ENCODE measurements around the gene MEGF6.

Gene MEGF6

DNA sequence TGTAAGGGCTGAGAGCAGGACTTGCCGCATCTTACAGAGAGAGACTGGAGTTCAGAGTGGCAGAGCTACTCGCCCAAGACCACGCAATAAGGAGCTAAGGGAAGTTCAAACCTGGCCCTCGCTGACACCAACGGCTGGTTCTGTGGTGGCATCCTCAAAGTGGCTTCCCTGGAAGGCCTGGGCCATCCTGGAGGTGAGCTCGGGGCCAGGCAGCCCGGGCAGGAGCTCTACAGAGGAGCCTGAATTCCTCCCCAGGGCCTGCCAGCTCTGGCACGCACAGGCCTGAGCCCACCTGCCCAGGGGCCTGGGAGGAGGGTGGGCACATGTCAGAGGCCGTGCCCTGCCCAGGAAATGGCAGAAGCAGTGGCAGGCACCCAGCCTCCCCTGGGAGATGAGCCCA, 68.6 kb downstream of the MEGF6 start:
- no peak overlapping the region for H3K27ac ChIP-seq
- TF ChIP-seq, protein P1, sequence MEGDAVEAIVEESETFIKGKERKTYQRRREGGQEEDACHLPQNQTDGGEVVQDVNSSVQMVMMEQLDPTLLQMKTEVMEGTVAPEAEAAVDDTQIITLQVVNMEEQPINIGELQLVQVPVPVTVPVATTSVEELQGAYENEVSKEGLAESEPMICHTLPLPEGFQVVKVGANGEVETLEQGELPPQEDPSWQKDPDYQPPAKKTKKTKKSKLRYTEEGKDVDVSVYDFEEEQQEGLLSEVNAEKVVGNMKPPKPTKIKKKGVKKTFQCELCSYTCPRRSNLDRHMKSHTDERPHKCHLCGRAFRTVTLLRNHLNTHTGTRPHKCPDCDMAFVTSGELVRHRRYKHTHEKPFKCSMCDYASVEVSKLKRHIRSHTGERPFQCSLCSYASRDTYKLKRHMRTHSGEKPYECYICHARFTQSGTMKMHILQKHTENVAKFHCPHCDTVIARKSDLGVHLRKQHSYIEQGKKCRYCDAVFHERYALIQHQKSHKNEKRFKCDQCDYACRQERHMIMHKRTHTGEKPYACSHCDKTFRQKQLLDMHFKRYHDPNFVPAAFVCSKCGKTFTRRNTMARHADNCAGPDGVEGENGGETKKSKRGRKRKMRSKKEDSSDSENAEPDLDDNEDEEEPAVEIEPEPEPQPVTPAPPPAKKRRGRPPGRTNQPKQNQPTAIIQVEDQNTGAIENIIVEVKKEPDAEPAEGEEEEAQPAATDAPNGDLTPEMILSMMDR (IDR thresholded peaks at IDR 0.05) = no peak
- no peak for TF ChIP-seq ZFX (IDR thresholded peaks at IDR 0.05; ENCODE audit: borderline replicate concordance)

DNA sequence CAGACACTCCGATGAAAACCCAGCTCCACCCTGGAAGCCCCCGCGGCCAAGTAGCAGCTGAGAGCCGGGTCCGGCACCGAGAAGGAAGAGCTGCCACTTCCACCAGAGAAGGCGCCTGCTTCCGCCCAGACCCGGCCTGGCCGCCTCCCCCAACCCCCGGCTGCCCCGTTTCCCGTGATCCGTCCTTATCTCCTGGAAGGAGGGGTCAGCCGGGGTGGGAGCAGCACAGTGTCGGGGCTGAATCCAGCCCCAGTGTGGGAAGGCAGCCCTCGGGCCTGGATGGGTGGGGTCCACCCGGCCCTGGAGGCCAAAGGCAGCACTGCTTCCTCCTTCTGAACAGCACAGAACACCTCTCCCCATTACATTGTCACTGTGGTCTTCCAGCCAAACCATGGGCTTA, 69.4 kb downstream of the MEGF6 start:
- no peak for TF ChIP-seq ZFX (IDR thresholded peaks at IDR 0.05; ENCODE audit: borderline replicate concordance)
- TF ChIP-seq, protein P1 (IDR thresholded peaks at IDR 0.05) = no peak
- H3K27ac ChIP-seq = no peak overlapping the region

DNA sequence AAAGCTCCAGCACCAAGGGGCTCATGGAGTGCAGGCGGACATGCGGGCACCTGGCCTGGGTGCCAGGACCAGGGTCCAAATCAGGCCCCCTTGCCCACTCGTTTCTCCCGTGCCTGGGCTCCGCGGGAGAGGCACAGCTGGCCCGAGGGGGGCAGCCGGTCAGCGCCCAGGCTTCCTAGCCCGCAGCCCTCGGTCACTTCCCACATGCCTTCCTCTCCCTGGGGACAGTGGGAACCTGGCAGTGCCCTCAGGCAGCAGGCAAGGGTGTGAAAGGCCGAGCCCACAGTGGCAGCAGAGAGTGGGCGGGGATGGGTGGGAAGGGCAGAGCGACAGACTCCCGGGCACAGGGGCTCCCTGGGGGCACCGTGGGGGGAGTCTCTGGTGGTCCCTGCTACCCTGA, 69.8 kb downstream of the MEGF6 start:
- no peak for TF ChIP-seq ZFX (IDR thresholded peaks at IDR 0.05; ENCODE audit: borderline replicate concordance)
- TF ChIP-seq, protein P1 (IDR thresholded peaks at IDR 0.05) = no peak
- no peak overlapping the region for H3K27ac ChIP-seq

DNA sequence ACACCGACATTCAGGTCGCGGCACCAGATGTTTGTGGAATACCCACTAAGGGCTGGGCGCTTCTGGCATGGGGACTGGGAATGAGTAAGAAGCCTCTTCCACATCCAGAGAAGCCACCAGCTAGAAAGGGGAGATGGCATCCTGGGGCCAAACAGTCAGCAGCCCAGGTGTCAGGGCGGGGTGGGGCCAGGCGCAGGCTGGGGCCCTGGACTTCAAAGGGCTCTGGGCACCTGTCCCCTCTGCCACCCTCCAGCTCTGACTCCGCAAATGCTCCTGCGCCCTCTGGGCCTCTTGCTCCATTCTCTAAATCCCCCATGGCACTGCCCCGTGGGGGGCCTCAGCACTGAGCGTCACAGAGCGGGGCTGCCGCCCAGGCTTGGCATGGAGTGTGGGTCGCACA, 70.4 kb downstream of the MEGF6 start:
- TF ChIP-seq, protein P1 (IDR thresholded peaks at IDR 0.05) = no peak
- no peak for TF ChIP-seq ZFX (IDR thresholded peaks at IDR 0.05; ENCODE audit: borderline replicate concordance)
- no peak overlapping the region for H3K27ac ChIP-seq

DNA sequence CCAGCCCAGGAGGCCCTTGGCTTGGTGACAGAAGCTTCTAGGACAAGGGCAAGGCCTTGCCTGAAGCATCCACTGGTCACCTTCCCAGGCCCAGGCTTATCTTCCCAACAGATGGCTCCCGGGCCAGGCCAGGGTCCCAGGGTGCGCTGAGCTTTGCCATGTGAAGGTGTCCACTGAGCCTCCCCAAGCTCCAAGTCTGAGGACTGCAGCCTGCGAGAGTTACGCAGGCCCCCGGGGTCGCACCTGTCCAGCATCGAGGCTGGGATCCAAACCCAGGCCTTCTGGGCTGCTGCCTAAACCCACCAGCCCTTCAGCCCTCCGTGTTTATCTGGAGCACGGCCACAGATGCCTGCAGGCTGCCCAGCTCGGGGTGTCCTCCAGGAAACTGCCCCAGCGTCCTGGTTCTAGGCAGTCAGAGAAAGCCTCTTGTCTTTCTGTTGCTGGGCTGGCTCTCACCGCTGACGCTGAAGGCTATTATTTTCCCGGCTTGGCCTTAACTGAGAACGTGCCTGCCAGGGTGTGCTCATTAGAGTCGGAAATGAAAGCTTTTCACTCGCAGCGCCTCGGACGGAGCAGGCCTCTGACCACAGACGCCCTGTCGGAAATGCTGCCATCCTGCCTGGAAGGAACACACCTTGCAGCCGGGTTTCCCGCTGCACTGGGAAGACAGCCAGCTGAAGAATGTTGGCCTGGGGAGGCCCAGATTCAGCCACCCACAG, 71.4 kb downstream of the MEGF6 start:
- no peak overlapping the region for H3K27ac ChIP-seq
- TF ChIP-seq, protein P1 (IDR thresholded peaks at IDR 0.05) = no peak
- TF ChIP-seq ZFX (IDR thresholded peaks at IDR 0.05; ENCODE audit: borderline replicate concordance) = no peak

DNA sequence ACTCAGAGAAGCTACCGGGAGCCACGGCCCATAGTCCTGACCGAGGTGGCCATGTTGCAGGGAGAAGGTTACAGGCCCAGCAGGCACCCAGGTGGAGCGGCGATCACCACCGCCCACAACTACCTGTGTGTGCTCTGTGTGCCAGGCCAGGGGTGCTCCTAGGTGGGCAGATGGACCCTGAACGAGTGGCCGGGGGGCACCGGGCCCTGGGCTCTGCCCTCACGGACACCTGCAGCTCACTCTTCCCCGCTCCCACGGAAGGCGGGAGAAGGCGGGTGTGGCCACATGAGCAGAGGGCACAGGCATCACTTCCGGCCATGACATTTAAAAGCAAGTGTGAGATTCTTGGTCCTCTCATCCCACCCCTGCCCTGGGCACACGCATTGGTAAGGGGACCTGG, 73.9 kb downstream of the MEGF6 start:
- no peak overlapping the region for H3K27ac ChIP-seq
- no peak for TF ChIP-seq ZFX (IDR thresholded peaks at IDR 0.05; ENCODE audit: borderline replicate concordance)
- TF ChIP-seq, protein P1 (IDR thresholded peaks at IDR 0.05) = no peak

DNA sequence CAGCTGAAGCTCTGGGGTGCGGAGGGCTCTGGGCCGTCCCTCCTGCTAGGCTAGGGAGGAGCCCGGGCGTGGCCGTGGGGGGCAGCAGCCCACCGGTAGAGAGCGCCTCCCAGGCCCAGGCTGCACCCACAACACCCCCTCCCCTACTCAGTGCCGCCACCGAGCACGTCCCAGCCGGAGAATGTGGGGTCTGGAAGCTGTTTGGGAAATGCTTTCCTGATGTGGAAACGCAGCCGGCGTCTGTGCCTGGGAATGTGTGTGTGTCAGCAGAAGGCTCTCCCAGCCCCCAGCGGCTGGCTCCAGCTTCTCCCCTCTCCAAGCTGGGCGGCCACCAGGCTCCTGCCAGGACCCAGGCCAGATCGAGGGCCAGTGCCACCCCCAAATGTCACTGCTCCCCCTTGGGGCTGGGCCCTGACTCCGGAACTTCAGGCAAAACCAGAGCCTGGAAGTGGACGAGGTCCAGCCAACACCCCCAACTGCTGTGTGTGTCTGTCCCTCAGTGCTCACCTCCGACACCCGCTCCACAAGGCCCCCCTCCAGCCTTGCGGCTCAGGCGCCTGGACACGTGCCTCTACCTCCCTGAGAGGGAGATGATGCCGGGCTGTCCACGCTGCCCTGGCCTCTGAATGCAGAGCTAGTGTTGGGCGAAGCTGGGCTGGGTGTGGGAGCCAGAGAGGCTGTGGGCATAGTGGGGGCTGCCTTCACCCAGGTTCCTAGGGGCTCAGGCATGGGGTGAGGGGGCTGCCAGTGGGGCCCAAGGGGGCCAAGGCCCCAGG, 74.7 kb downstream of the MEGF6 start:
- TF ChIP-seq, protein P1 (IDR thresholded peaks at IDR 0.05) = no peak
- no peak for TF ChIP-seq ZFX (IDR thresholded peaks at IDR 0.05; ENCODE audit: borderline replicate concordance)
- H3K27ac ChIP-seq = no peak overlapping the region
